GM10266 (cell line): ENCODE data around the gene FCHSD2.

ENCODE experiments used
- DNase-seq: peaks from one replicate; pipeline ENCODE4 v3.0.0; 2012; ENCODE audit errors: extremely low spot score
- TF ChIP-seq, protein P1 (sequence below): IDR thresholded peaks from 2 replicates; pipeline ENCODE4 v1.5.1; 2012; ENCODE audit warnings: mild to moderate bottlenecking, low read depth; ENCODE audit not compliant: control insufficient read depth, insufficient read depth; ENCODE audit errors: missing control alignments

The FCHSD2 gene

GRCh38 chr11:73117071-73117470 lies 25.0 kb downstream of the FCHSD2 start:
- DNase-seq: no peak
- TF ChIP-seq, protein P1, sequence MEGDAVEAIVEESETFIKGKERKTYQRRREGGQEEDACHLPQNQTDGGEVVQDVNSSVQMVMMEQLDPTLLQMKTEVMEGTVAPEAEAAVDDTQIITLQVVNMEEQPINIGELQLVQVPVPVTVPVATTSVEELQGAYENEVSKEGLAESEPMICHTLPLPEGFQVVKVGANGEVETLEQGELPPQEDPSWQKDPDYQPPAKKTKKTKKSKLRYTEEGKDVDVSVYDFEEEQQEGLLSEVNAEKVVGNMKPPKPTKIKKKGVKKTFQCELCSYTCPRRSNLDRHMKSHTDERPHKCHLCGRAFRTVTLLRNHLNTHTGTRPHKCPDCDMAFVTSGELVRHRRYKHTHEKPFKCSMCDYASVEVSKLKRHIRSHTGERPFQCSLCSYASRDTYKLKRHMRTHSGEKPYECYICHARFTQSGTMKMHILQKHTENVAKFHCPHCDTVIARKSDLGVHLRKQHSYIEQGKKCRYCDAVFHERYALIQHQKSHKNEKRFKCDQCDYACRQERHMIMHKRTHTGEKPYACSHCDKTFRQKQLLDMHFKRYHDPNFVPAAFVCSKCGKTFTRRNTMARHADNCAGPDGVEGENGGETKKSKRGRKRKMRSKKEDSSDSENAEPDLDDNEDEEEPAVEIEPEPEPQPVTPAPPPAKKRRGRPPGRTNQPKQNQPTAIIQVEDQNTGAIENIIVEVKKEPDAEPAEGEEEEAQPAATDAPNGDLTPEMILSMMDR: no peak

GRCh38 chr11:73116636-73117035 lies 25.5 kb downstream of the FCHSD2 start:
- TF ChIP-seq, protein P1: no peak
- DNase-seq: no peak

DNA sequence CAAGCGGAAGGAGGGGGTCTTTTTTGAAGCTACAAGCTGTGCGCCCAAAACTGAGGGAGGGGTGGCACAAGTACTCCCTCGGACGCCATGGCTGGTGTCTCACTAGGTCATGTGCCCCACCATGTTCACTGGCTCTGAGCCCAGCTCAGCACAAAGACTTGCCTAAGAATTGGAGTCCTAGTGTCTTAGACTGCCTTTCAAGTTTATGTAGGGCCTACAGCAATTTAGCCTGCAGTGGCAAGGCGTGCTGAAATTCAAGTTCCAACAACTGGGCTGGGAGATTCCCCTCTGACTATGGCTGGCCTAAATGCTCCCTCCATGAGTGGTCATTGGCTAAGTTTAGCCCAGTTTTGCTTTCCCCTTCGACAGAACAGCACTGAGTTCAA lies 27.3 kb downstream of the FCHSD2 start:
- DNase-seq: no peak

GRCh38 chr11:73114110-73114834 lies 27.8 kb downstream of the FCHSD2 start:
- no peak for DNase-seq

More for the DNA sequence above, 27.3 kb downstream of the FCHSD2 start:
- TF ChIP-seq, protein P1: no peak

GRCh38 chr11:73113426-73113825 lies 28.7 kb downstream of the FCHSD2 start:
- no peak for DNase-seq
- TF ChIP-seq, protein P1: no peak

More at GRCh38 chr11:73114110-73114834, 27.8 kb downstream of the FCHSD2 start:
- TF ChIP-seq, protein P1: no peak

- TF ChIP-seq, protein P1: no peak
- no peak for DNase-seq
Measured at GRCh38 chr11:73107597-73107996, 34.5 kb downstream of the FCHSD2 start.

- TF ChIP-seq, protein P1: no peak
Measured at GRCh38 chr11:73106347-73106746, 35.8 kb downstream of the FCHSD2 start.

More at GRCh38 chr11:73106347-73106746, 35.8 kb downstream of the FCHSD2 start:
- no peak for DNase-seq
